A673 (cell line): ENCODE results near the gene PANX2. TPM values are rescaled to one million over a fixed set of nuclear protein-coding genes. Genes with fewer than 3 reads are reported as not detected.

Experiments
- BruUV-seq: library from RNA; stranded (reverse); fragments of 400-500 nt; replicated peaks from 2 replicates; lab custom pipeline; 2021; lab: Mats Ljungman, UMichigan
- CTCF ChIA-PET: fragments of 300-600 bp; sonication (Branson Sonifier 250); formaldehyde crosslinking; loops from one replicate; lab custom pipeline; 2022; ENCODE audit warnings: antibody characterized with exemption; lab: Charles Lee
- POLR2A ChIA-PET: fragments of 300-600 bp; sonication (Branson Sonifier 250); formaldehyde crosslinking; loops from one replicate; lab custom pipeline; 2022; ENCODE audit warnings: antibody characterized with exemption; ENCODE audit not compliant: low non-redundant PET; lab: Charles Lee
- DNase-seq: peaks from one replicate; pipeline ENCODE4 v3.0.0-alpha.2; 2015; ENCODE audit warnings: low spot score
- H3K27ac ChIP-seq: fragments of 200-600 bp; sonication (generic); 2 replicates; pipeline ENCODE4 v1.5.1; 2016; ENCODE audit warnings: mixed run types, low read depth, mild to moderate bottlenecking, mixed read lengths, antibody characterized with exemption, low read length; ENCODE audit not compliant: poor library complexity, severe bottlenecking
- H3K27me3 ChIP-seq: fragments of 200-600 bp; sonication (generic); replicated peaks from 2 replicates; pipeline ENCODE4 v1.6.1; 2017; ENCODE audit warnings: mixed run types, low read depth, mild to moderate bottlenecking, mixed read lengths, antibody characterized with exemption, low read length; ENCODE audit not compliant: insufficient read depth, poor library complexity
- H3K36me3 ChIP-seq: fragments of 200-600 bp; sonication (generic); 2 replicates; pipeline ENCODE4 v1.6.1; 2016; ENCODE audit warnings: mixed run types, mild to moderate bottlenecking, mixed read lengths, antibody characterized with exemption, low read length; ENCODE audit not compliant: insufficient read depth, poor library complexity, severe bottlenecking
- H3K4me1 ChIP-seq: fragments of 200-600 bp; sonication (generic); 2 replicates; pipeline ENCODE4 v1.6.1; 2017; ENCODE audit warnings: mixed run types, mild to moderate bottlenecking, mixed read lengths, antibody characterized with exemption, low read length; ENCODE audit not compliant: insufficient read depth, poor library complexity, severe bottlenecking
- H3K4me3 ChIP-seq: fragments of 200-600 bp; sonication (generic); 2 replicates; pipeline ENCODE4 v1.5.1; 2016; ENCODE audit warnings: low read depth, mixed run types, mild to moderate bottlenecking, mixed read lengths, low read length; ENCODE audit not compliant: poor library complexity, severe bottlenecking
- H3K9me3 ChIP-seq: fragments of 200-600 bp; sonication (generic); 2 replicates; pipeline ENCODE4 v1.6.1; 2016; ENCODE audit warnings: mixed run types, low read depth, mild to moderate bottlenecking, mixed read lengths, antibody characterized with exemption, low read length; ENCODE audit not compliant: poor library complexity, severe bottlenecking
- EZH2 ChIP-seq: fragments of 200-600 bp; sonication (generic); IDR thresholded peaks from 2 replicates; pipeline ENCODE4 v1.6.1; 2017; ENCODE audit warnings: borderline replicate concordance, low read depth, mild to moderate bottlenecking, mixed read lengths, antibody characterized with exemption, low read length; ENCODE audit not compliant: poor library complexity, severe bottlenecking
- intact Hi-C: fragments of 100-400 bp; cut with micrococcal nuclease; formaldehyde crosslinking; loops from one replicate; pipeline ENCODE4 v1.10.0; 2022; ENCODE audit not compliant: unreplicated experiment
- total RNA-seq: library from RNA; stranded (reverse); gene quantifications from 2 replicates; pipeline ENCODE4 v1.2.3, GENCODE V29; 2021
- TF ChIP-seq, protein P1 (sequence below): fragments of 300-800, 200-600 bp; sonication (generic); conservative IDR thresholded peaks from 2 replicates; pipeline ENCODE4 v1.5.1; 2017; ENCODE audit warnings: low read depth, mild to moderate bottlenecking, antibody characterized with exemption, low read length, moderate library complexity, mixed read lengths

Gene PANX2
- total RNA-seq, 1 experiment from 2014 or later = 7.6 TPM

DNA sequence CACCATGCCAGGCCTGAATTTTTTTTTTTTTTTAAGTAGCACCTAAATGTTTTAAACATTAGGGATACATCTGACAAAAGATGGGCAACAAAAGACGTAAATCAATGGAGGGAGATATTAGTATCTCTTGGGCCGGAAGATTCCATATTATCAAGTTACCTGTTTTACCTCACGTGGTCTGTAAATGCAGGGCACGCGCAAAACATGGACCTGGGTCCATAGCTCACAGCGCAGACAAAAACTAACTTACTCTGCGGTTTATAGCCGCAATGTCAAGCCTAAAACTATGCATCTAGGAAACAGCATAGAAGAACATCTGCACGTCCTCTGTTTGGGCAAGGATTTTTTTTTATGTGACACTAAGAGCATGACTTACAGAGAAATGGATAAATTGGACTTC, 31.5 kb upstream of the PANX2 start:
- Histone ChIP-seq H3K27ac (no peak overlapping the region), H3K4me1 (peaks cover 5% of the 10 kb centered on the region), H3K9me3 (no peaks in the 10 kb centered on the region), H3K36me3 (no peaks in the 10 kb centered on the region), H3K4me3 (no peak overlapping the region), H3K27me3 (no peaks in the 10 kb centered on the region)
- no TSS peak for BruUV-seq
- no peak for TF ChIP-seq EZH2
- TF ChIP-seq, protein P1, sequence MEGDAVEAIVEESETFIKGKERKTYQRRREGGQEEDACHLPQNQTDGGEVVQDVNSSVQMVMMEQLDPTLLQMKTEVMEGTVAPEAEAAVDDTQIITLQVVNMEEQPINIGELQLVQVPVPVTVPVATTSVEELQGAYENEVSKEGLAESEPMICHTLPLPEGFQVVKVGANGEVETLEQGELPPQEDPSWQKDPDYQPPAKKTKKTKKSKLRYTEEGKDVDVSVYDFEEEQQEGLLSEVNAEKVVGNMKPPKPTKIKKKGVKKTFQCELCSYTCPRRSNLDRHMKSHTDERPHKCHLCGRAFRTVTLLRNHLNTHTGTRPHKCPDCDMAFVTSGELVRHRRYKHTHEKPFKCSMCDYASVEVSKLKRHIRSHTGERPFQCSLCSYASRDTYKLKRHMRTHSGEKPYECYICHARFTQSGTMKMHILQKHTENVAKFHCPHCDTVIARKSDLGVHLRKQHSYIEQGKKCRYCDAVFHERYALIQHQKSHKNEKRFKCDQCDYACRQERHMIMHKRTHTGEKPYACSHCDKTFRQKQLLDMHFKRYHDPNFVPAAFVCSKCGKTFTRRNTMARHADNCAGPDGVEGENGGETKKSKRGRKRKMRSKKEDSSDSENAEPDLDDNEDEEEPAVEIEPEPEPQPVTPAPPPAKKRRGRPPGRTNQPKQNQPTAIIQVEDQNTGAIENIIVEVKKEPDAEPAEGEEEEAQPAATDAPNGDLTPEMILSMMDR = no peak
- ChIA-PET POLR2A (interaction anchor here (0.7 kb wide), 1 partner anchor 9 kb away, joined by 4 read pairs; no protein-coding TSS in a partner anchor), CTCF (no interaction called here)
- DNase-seq = no peak
- intact Hi-C loops = no loop called here

DNA sequence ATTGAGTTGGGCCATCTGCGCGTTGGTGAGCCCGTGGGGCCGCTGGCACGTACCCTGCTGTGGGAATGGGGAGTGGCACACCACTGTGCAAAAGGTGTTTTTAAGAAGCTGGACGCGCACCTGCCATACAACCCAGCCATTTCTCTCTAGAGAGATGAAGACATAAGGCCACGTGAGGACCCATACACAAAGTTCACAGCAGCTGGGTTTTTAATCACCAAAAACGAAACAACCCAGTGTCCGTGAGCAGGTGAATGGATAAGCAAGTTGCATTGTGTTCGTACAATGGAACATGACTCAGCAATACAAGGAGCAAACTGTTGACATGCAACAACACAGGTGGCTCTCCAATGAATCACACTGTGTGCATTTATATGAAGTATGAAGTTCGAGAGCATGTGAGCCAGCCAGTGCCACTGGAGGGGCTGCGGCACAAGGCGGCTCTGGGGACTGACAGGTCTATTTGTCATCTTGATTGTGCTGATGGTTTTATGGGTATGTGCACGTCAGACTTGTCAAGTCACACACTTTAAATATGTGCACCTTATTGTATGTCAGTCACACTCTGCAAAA, 30.6 kb upstream of the PANX2 start:
- CTCF ChIA-PET = no interaction called here
- no peaks in the 10 kb centered on the region for H3K27me3 ChIP-seq
- DNase-seq = no peak
- TF ChIP-seq, protein P1 = no peak
- no peak for TF ChIP-seq EZH2
- H3K4me1 ChIP-seq = peaks cover 5% of the 10 kb centered on the region
- no peak overlapping the region for H3K27ac ChIP-seq
- H3K4me3 ChIP-seq = no peak overlapping the region
- POLR2A ChIA-PET = no interaction called here
- BruUV-seq = no TSS peak
- intact Hi-C loops = no loop called here
- no peaks in the 10 kb centered on the region for H3K36me3 ChIP-seq
- no peaks in the 10 kb centered on the region for H3K9me3 ChIP-seq

DNA sequence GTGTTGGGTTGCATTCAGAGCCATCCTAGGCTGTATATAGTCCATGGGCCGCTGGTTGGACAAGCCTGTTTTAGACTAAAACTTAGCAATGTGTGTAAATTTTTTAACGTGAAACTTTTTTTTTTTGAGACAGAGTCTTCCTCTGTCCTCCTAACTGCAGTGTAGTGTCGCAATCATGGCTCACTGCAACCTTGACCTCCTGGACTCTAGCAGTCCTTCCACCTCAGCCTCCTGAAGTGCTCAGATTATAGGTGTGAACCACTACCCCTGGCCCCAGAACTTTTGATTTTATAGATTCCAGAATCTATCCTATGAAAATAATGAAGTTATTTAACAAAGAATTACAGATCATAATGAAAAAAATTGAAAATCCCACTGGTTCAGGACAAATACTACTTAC, 29.9 kb upstream of the PANX2 start:
- no peak overlapping the region for H3K4me3 ChIP-seq
- H3K9me3 ChIP-seq = no peaks in the 10 kb centered on the region
- ChIA-PET POLR2A (no interaction called here), CTCF (no interaction called here)
- peaks cover 5% of the 10 kb centered on the region for H3K4me1 ChIP-seq
- BruUV-seq = no TSS peak
- intact Hi-C loops = no loop called here
- no peaks in the 10 kb centered on the region for H3K36me3 ChIP-seq
- no peaks in the 10 kb centered on the region for H3K27me3 ChIP-seq
- H3K27ac ChIP-seq = no peak overlapping the region
- no peak for TF ChIP-seq EZH2
- TF ChIP-seq, protein P1 = no peak
- no peak for DNase-seq
